Caco-2 (cell line): ENCODE data around the gene PSMD8. TPM values are rescaled to one million over a fixed set of nuclear protein-coding genes. Genes with fewer than 3 reads are reported as not detected.
"Not testable (repeated sequence)": the region's sequence is repeated elsewhere in the genome, so short reads cannot be mapped to it uniquely, and the experiment has no call there.

ENCODE experiments used
- BruUV-seq: library from RNA; stranded (reverse); fragments of 400-500 nt; replicated peaks from 2 replicates; lab custom pipeline; 2021; lab: Mats Ljungman, UMichigan
- CTCF ChIA-PET: fragments of 300-600 bp; sonication (Branson Sonifier 250); formaldehyde crosslinking; loops from one replicate; lab custom pipeline; 2022; ENCODE audit warnings: antibody characterized with exemption; lab: Charles Lee
- POLR2A ChIA-PET: fragments of 300-600 bp; sonication (Branson Sonifier 250); formaldehyde crosslinking; loops from one replicate; lab custom pipeline; 2022; ENCODE audit warnings: antibody characterized with exemption; lab: Charles Lee
- DNase-seq, 2 experiments: peaks; one replicate each; pipeline versions ENCODE4 v3.0.0 to v3.0.0-alpha.2; 2020 to 2022
- H3K27me3 ChIP-seq: replicated peaks from 2 replicates; pipeline ENCODE4 v1.6.0; 2011; ENCODE audit warnings: low read length; ENCODE audit not compliant: control insufficient read depth, insufficient read depth
- H3K36me3 ChIP-seq: 2 replicates; pipeline ENCODE4 v1.5.1; 2011; ENCODE audit warnings: low read length; ENCODE audit not compliant: control insufficient read depth, insufficient read depth
- H3K4me1 ChIP-seq: fragments of 250-450 bp; sonication (Bioruptor Pico); 2 replicates; pipeline ENCODE4 v1.5.1; 2020; ENCODE audit warnings: mild to moderate bottlenecking
- H3K4me3 ChIP-seq: 2 replicates; pipeline ENCODE4 v1.5.1; 2011; ENCODE audit warnings: low read depth, mild to moderate bottlenecking, control low read depth, low read length
- H3K9me3 ChIP-seq: fragments of 250-450 bp; sonication (Bioruptor Pico); 2 replicates; pipeline ENCODE4 v1.5.1; 2020; ENCODE audit warnings: mild to moderate bottlenecking, moderate library complexity
- H3K27ac Mint-ChIP-seq: one replicate; pipeline ENCODE4 v1.8.0; 2022; ENCODE audit warnings: mixed read lengths; ENCODE audit not compliant: unreplicated experiment
- H3K27me3 Mint-ChIP-seq: one replicate; pipeline ENCODE4 v1.8.0; 2022; ENCODE audit warnings: mixed read lengths; ENCODE audit not compliant: insufficient read depth, unreplicated experiment
- H3K36me3 Mint-ChIP-seq: one replicate; pipeline ENCODE4 v1.8.0; 2022; ENCODE audit warnings: mild to moderate bottlenecking, mixed read lengths; ENCODE audit not compliant: insufficient read depth, unreplicated experiment
- H3K4me1 Mint-ChIP-seq: one replicate; pipeline ENCODE4 v1.8.0; 2022; ENCODE audit warnings: low read depth, mixed read lengths; ENCODE audit not compliant: unreplicated experiment
- H3K4me3 Mint-ChIP-seq: one replicate; pipeline ENCODE4 v1.8.0; 2022; ENCODE audit warnings: mild to moderate bottlenecking, moderate library complexity, mixed read lengths; ENCODE audit not compliant: unreplicated experiment
- H3K9me3 Mint-ChIP-seq: one replicate; pipeline ENCODE4 v1.8.0; 2022; ENCODE audit warnings: mixed read lengths; ENCODE audit not compliant: unreplicated experiment
- intact Hi-C: fragments of 100-400 bp; cut with micrococcal nuclease; formaldehyde crosslinking; loops from one replicate; pipeline ENCODE4 v1.10.0; 2022; ENCODE audit not compliant: unreplicated experiment
- total RNA-seq: library from RNA; stranded (reverse); gene quantifications from 2 replicates; pipeline ENCODE4 v1.2.3, GENCODE V29; 2022
- TF ChIP-seq, protein P1 (sequence below), 2 experiments: fragments of 200-600 bp in 1 of 2; IDR thresholded peaks; 1 replicate in 1 of 2; 2 replicates in 1 of 2; pipeline versions ENCODE4 v1.5.1 to v1.8.0; 2011 to 2022; ENCODE audit warnings: antibody characterized with exemption in 1 of 2, control low read depth in 1 of 2, inconsistent platforms in 1 of 2, low read depth in 1 of 2, low read length in 1 of 2, mild to moderate bottlenecking in 1 of 2, moderate library complexity in 1 of 2; ENCODE audit not compliant: insufficient read depth in 1 of 2, severe bottlenecking in 1 of 2, unreplicated experiment in 1 of 2

PSMD8 gene
- total RNA-seq, 1 experiment from 2014 or later, result 264 TPM

DNA sequence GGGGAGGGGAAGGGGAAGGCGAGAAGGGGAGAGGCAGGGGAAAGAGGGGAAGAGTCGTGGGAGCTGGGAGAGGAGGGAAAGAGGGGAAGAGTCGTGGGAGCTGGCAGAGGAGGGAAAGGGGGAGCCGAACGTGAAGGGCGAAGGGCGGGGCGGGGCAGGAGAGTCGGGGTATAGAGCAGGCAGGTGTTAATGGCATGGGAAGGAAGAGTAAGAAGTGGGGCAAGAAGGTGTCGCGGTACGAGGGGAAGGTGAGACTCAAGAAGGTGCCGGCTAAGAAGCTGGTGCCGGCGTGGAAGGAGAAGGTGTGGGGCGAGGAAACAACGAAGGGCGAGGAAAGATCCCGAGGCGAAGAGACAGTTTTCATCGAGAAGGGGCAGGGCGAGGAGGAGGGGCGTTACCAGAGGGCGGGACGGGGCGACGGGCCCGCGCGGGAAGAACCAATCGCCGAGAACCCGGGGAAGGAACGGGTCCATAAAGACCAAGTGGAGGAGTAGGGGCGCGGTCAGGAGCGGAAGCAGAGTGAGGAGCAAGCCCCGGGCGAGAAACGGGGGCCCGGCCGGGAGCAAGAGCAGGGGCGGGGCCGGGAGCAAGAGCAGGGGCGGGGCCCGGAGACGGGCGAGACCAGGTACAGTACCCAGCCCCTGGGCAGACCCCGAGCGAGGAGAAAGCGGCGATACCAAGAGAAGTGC, 38.3 kb upstream of the PSMD8 start:
- H3K36me3 ChIP-seq, result no peaks in the 10 kb centered on the region
- no peaks in the 10 kb centered on the region for H3K27me3 Mint-ChIP-seq
- H3K27me3 ChIP-seq, result no peaks in the 10 kb centered on the region
- H3K4me3 Mint-ChIP-seq, result peak overlapping the region; percentile 93
- POLR2A ChIA-PET, result interaction anchor here (0.6 to 2.1 kb wide), 5 partner anchors 19 to 90 kb away, joined by 3 to 7 read pairs (median 7); partner anchors contain the start of genes PSMD8 and SPINT2
- H3K4me1 ChIP-seq, result peaks cover 21% of the 10 kb centered on the region
- CTCF ChIA-PET, result interaction anchor here (0.5 to 1.5 kb wide), 10 partner anchors 17 to 259 kb away, joined by 3 to 10 read pairs (median 6); partner anchors contain the start of genes FAM98C, KCNK6, PSMD8 and SPINT2
- TF ChIP-seq, protein P1, sequence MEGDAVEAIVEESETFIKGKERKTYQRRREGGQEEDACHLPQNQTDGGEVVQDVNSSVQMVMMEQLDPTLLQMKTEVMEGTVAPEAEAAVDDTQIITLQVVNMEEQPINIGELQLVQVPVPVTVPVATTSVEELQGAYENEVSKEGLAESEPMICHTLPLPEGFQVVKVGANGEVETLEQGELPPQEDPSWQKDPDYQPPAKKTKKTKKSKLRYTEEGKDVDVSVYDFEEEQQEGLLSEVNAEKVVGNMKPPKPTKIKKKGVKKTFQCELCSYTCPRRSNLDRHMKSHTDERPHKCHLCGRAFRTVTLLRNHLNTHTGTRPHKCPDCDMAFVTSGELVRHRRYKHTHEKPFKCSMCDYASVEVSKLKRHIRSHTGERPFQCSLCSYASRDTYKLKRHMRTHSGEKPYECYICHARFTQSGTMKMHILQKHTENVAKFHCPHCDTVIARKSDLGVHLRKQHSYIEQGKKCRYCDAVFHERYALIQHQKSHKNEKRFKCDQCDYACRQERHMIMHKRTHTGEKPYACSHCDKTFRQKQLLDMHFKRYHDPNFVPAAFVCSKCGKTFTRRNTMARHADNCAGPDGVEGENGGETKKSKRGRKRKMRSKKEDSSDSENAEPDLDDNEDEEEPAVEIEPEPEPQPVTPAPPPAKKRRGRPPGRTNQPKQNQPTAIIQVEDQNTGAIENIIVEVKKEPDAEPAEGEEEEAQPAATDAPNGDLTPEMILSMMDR (IDR thresholded peaks at IDR 0.05; ENCODE audit: insufficient read depth in 1 of 2, low read depth in 1 of 2, low read length in 1 of 2, severe bottlenecking in 1 of 2, unreplicated experiment in 1 of 2), result no peak
- BruUV-seq, result no TSS peak
- no peaks in the 10 kb centered on the region for H3K9me3 ChIP-seq
- peak; percentile 98 to 99 for DNase-seq
- no peaks in the 10 kb centered on the region for H3K9me3 Mint-ChIP-seq
- intact Hi-C loops, result loop anchor here (1.0 to 2.0 kb wide), 9 partner anchors 20 to 438 kb away; partner anchors contain the start of genes PSMD8, SIPA1L3, SPINT2 and WDR87
- H3K4me3 ChIP-seq, result peak overlapping the region; percentile 93
- peaks cover 15% of the 10 kb centered on the region for H3K36me3 Mint-ChIP-seq
- H3K4me1 Mint-ChIP-seq, result peaks cover 7% of the 10 kb centered on the region
- peak overlapping the region; percentile 73 for H3K27ac Mint-ChIP-seq

DNA sequence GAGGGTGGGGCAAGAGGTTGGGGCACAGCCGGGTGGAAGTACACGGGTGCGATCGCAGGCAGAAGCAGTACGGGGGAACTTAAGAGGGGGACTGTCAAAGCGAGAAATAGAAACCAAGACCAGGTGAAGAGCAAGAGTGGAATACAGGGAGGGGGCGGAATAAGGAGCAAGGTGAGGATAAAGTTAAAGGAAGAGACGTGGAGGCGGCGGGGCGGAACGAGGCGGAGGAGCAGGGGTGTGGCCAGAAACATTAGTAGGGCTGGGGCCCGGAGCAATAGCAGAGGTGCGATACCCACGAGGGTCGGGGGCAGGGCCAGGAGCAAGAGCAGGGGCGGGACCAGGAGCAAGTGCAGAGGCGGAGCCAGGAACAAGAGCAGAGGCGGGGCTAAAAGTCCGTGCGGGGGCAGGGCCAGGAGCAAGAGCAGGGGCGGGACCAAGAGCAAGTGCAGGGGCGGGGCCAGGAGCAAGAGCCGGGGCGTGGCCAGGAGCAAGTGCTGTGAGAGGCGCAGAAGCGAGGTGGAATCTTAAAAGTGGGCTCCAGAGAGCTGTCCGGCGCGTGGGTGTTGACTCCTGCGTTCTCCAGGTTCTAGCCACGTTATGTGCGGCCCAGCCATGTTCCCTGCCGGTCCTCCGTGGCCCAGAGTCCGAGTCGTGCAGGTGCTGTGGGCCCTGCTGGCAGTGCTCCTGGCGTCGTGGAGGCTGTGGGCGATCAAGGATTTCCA, 37.6 kb upstream of the PSMD8 start:
- Mint-ChIP-seq H3K4me3 (peak overlapping the region; percentile 93), H3K27ac (peak overlapping the region; percentile 73), H3K9me3 (no peaks in the 10 kb centered on the region), H3K27me3 (no peaks in the 10 kb centered on the region), H3K4me1 (peaks cover 7% of the 10 kb centered on the region), H3K36me3 (peaks cover 15% of the 10 kb centered on the region)
- no peaks in the 10 kb centered on the region for H3K36me3 ChIP-seq
- ChIA-PET POLR2A (interaction anchor here (0.6 to 2.1 kb wide), 3 partner anchors 38 to 73 kb away, joined by 6 to 7 read pairs (median 7); partner anchors contain the start of genes PSMD8 and SPINT2), CTCF (interaction anchor here (0.9 to 1.2 kb wide), 4 partner anchors 17 to 66 kb away, joined by 3 to 9 read pairs (median 5); partner anchors contain the start of genes FAM98C, KCNK6 and PSMD8)
- H3K27me3 ChIP-seq, result no peaks in the 10 kb centered on the region
- TF ChIP-seq, protein P1 (IDR thresholded peaks at IDR 0.05; ENCODE audit: insufficient read depth in 1 of 2, low read depth in 1 of 2, low read length in 1 of 2, severe bottlenecking in 1 of 2, unreplicated experiment in 1 of 2), result no peak
- no peaks in the 10 kb centered on the region for H3K9me3 ChIP-seq
- peaks cover 21% of the 10 kb centered on the region for H3K4me1 ChIP-seq
- H3K4me3 ChIP-seq, result peak overlapping the region; percentile 93
- BruUV-seq, result no TSS peak
- intact Hi-C loops, result loop anchor here (1.0 to 2.0 kb wide), 4 partner anchors 26 to 430 kb away; partner anchors contain the start of genes PSMD8, SIPA1L3 and WDR87
- DNase-seq, result peak; percentile 98

DNA sequence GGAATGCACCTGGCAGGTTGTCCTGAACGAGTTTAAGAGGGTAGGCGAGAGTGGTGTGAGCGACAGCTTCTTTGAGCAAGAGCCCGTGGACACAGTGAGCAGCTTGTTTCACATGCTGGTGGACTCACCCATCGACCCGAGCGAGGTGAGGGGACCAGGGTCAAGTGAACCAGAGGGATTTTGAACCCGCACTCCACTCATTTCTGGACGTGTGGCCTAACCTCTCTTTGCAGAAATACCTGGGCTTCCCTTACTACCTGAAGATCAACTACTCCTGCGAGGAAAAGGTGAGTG, 37.1 kb upstream of the PSMD8 start:
- Mint-ChIP-seq H3K27me3 (no peaks in the 10 kb centered on the region), H3K4me3 (peak overlapping the region; percentile 93), H3K36me3 (peaks cover 15% of the 10 kb centered on the region), H3K4me1 (peaks cover 7% of the 10 kb centered on the region), H3K27ac (peak overlapping the region; percentile 73), H3K9me3 (no peaks in the 10 kb centered on the region)
- H3K4me1 ChIP-seq, result peaks cover 21% of the 10 kb centered on the region
- DNase-seq, result no peak
- BruUV-seq, result TSS peak; percentile 68
- H3K4me3 ChIP-seq, result peak overlapping the region; percentile 93
- intact Hi-C loops, result loop anchor here (1.0 to 2.0 kb wide), 2 partner anchors 25 to 431 kb away; partner anchors contain the start of genes SIPA1L3 and WDR87
- TF ChIP-seq, protein P1 (IDR thresholded peaks at IDR 0.05; ENCODE audit: insufficient read depth in 1 of 2, low read depth in 1 of 2, low read length in 1 of 2, severe bottlenecking in 1 of 2, unreplicated experiment in 1 of 2), result no peak
- ChIA-PET POLR2A (interaction anchor here (0.6 to 2.1 kb wide), 3 partner anchors 37 to 73 kb away, joined by 6 to 7 read pairs (median 7); partner anchors contain the start of genes PSMD8 and SPINT2), CTCF (interaction anchor here (1.0 to 1.2 kb wide), 3 partner anchors 24 to 66 kb away, joined by 3 to 9 read pairs (median 7); partner anchors contain the start of genes FAM98C and PSMD8)
- H3K27me3 ChIP-seq, result no peaks in the 10 kb centered on the region
- H3K36me3 ChIP-seq, result no peaks in the 10 kb centered on the region
- H3K9me3 ChIP-seq, result no peaks in the 10 kb centered on the region

DNA sequence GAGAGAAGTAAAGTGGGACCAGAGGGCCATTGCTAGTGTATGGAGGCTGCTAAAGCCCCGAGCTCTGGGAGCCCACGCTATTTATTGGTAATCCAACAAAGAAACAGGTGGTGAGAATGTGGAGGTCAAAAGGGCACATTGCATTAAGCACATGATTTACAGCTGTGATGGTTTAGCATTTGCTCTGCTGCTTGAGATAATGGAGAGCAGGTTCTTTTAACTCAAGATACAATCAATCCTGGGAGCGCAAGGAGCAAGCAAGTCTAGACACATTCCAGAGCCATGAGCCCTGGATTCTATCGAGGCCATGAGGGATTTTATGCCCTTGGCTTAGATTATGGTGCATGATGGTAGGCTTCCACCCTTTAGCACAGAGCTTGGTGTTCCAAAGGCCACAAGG, 35.4 kb upstream of the PSMD8 start:
- POLR2A ChIA-PET, result interaction anchor here (0.5 to 1.9 kb wide), 2 partner anchors 19 to 35 kb away, joined by 5 read pairs; partner anchors contain the start of gene PSMD8

More for the DNA sequence above, 35.4 kb upstream of the PSMD8 start:
- H3K27me3 ChIP-seq, H3K4me1 Mint-ChIP-seq, H3K4me3 ChIP-seq, H3K36me3 ChIP-seq, H3K9me3 Mint-ChIP-seq, H3K27me3 Mint-ChIP-seq, H3K9me3 ChIP-seq, intact Hi-C loops: not testable (repeated sequence)
- TSS peak; percentile 14 for BruUV-seq
- Mint-ChIP-seq H3K27ac (peak overlapping the region; percentile 77), H3K4me3 (peak overlapping the region; percentile 52), H3K36me3 (peaks cover 21% of the 10 kb centered on the region)
- CTCF ChIA-PET, result interaction anchor here (0.7 to 1.2 kb wide), 2 partner anchors 64 to 344 kb away, joined by 3 read pairs; partner anchors contain the start of gene FAM98C
- H3K4me1 ChIP-seq, result peaks cover 21% of the 10 kb centered on the region
- DNase-seq, result peak; percentile 69 to 83
